ENCODE measurements around the gene TTC23.
"Not testable (repeated sequence)": the region's sequence is repeated elsewhere in the genome, so short reads cannot be mapped to it uniquely, and the experiment has no call there.

GRCh38 chr15:99192181-99192580, 57.2 kb downstream of the TTC23 start:
- TF ChIP-seq, protein P1, sequence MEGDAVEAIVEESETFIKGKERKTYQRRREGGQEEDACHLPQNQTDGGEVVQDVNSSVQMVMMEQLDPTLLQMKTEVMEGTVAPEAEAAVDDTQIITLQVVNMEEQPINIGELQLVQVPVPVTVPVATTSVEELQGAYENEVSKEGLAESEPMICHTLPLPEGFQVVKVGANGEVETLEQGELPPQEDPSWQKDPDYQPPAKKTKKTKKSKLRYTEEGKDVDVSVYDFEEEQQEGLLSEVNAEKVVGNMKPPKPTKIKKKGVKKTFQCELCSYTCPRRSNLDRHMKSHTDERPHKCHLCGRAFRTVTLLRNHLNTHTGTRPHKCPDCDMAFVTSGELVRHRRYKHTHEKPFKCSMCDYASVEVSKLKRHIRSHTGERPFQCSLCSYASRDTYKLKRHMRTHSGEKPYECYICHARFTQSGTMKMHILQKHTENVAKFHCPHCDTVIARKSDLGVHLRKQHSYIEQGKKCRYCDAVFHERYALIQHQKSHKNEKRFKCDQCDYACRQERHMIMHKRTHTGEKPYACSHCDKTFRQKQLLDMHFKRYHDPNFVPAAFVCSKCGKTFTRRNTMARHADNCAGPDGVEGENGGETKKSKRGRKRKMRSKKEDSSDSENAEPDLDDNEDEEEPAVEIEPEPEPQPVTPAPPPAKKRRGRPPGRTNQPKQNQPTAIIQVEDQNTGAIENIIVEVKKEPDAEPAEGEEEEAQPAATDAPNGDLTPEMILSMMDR (IDR thresholded peaks at IDR 0.05; ENCODE audit: low read depth, low read length) = not testable (repeated sequence)
- TF ChIP-seq MYC (IDR thresholded peaks at IDR 0.05; ENCODE audit: low read depth, low read length) = not testable (repeated sequence)
